Bronchial epithelial cell (primary cell): ENCODE data around the gene PAGE4. TPM values are rescaled to one million over a fixed set of nuclear protein-coding genes. Genes with fewer than 3 reads are reported as not detected.

ENCODE experiments used
- DNase-seq: peaks from one replicate; pipeline ENCODE4 v3.0.0-alpha.2; 2010; ENCODE audit warnings: low read depth
- FAIRE-seq: peaks from 2 replicates; lab custom pipeline; 2011; peaks lifted over from hg19 to GRCh38; lab: Jason Lieb, UNC
- H3K27me3 ChIP-seq: 2 replicates; pipeline ENCODE4 v1.5.1; 2011; ENCODE audit warnings: low read length; ENCODE audit not compliant: control insufficient read depth, insufficient read depth
- H3K36me3 ChIP-seq: 2 replicates; pipeline ENCODE4 v1.5.1; 2011; ENCODE audit warnings: low read length; ENCODE audit not compliant: control insufficient read depth, insufficient read depth
- H3K4me3 ChIP-seq: 2 replicates; pipeline ENCODE4 v1.5.1; 2011; ENCODE audit warnings: mild to moderate bottlenecking, low read depth, low read length, control low read depth
- CTCF ChIP-seq: IDR thresholded peaks from 2 replicates; pipeline ENCODE4 v1.5.1; 2011; ENCODE audit warnings: mild to moderate bottlenecking, moderate library complexity, low read length, control low read depth, inconsistent platforms; ENCODE audit not compliant: insufficient read depth, severe bottlenecking
- total RNA-seq: library from RNA; depleted of rRNA; stranded (reverse); fragments of >200 nt; gene quantifications from 2 replicates; pipeline ENCODE4 v1.2.1, GENCODE V29; 2014

The PAGE4 gene
- total RNA-seq, 1 donor from 2014 or later = not detected

GRCh38 chrX:49876750-49877149, 47.6 kb downstream of the PAGE4 start:
- peak; percentile 31 for DNase-seq
- TF ChIP-seq CTCF = peak; percentile 25
- H3K36me3 ChIP-seq = no peaks in the 10 kb centered on the region
- H3K4me3 ChIP-seq = no peak overlapping the region
- FAIRE-seq = no peak
- H3K27me3 ChIP-seq = no peaks in the 10 kb centered on the region

- no peak for TF ChIP-seq CTCF
- DNase-seq (no peak), FAIRE-seq (peak; percentile 84)
- Histone ChIP-seq H3K27me3 (no peaks in the 10 kb centered on the region), H3K4me3 (no peak overlapping the region), H3K36me3 (no peaks in the 10 kb centered on the region)
Observed at GRCh38 chrX:49877397-49878101, 48.4 kb downstream of the PAGE4 start.

GRCh38 chrX:49878128-49878833, 49.2 kb downstream of the PAGE4 start:
- Histone ChIP-seq H3K4me3 (peak overlapping the region; percentile 56), H3K27me3 (no peaks in the 10 kb centered on the region), H3K36me3 (no peaks in the 10 kb centered on the region)
- FAIRE-seq (peak; percentile 87), DNase-seq (no peak)
- TF ChIP-seq CTCF = no peak

GRCh38 chrX:49878834-49879655, 49.9 kb downstream of the PAGE4 start, which contains the start of gene USP27X:
USP27X (plus strand) TSS chrX:49879484; CDS start chrX:49880308, 824 bp downstream.
- DNase-seq (peak; percentile 77), FAIRE-seq (no peak)
- peak; percentile 55 for TF ChIP-seq CTCF
- Histone ChIP-seq H3K36me3 (no peaks in the 10 kb centered on the region), H3K27me3 (no peaks in the 10 kb centered on the region), H3K4me3 (peak within 1 kb of the TSS; percentile 56)

GRCh38 chrX:49879656-49880277, 50.7 kb downstream of the PAGE4 start:
- no peak for DNase-seq
- FAIRE-seq = no peak
- H3K36me3 ChIP-seq = no peaks in the 10 kb centered on the region
- H3K27me3 ChIP-seq = no peaks in the 10 kb centered on the region
- no peak for TF ChIP-seq CTCF
- peak overlapping the region; percentile 56 for H3K4me3 ChIP-seq
